Upper lobe of right lung (tissue), 1 donor: ENCODE data around the gene ZBTB48. TPM values are rescaled to one million over a fixed set of nuclear protein-coding genes. Genes with fewer than 3 reads are reported as not detected.

Experiments used
- ATAC-seq: fragments of 200-7000 bp; cut with Tn5 transposase; one replicate; pipeline ENCODE4 v1.9.1; 2020; ENCODE audit warnings: mild to moderate bottlenecking, moderate library complexity
- DNase-seq: peaks from one replicate; pipeline ENCODE4 v3.0.0-alpha.2; 2020
- H3K27ac ChIP-seq: fragments of 200-600 bp; one replicate; pipeline ENCODE4 v1.8.0; 2022
- H3K27me3 ChIP-seq: fragments of 200-600 bp; one replicate; pipeline ENCODE4 v1.8.0; 2022; ENCODE audit warnings: mild to moderate bottlenecking
- H3K36me3 ChIP-seq: fragments of 200-600 bp; one replicate; pipeline ENCODE4 v1.8.0; 2022
- H3K4me1 ChIP-seq: fragments of 200-600 bp; one replicate; pipeline ENCODE4 v1.8.0; 2022
- H3K4me3 ChIP-seq: fragments of 200-600 bp; one replicate; pipeline ENCODE4 v1.8.0; 2022; ENCODE audit warnings: mild to moderate bottlenecking
- H3K9me3 ChIP-seq: fragments of 200-600 bp; one replicate; pipeline ENCODE4 v1.8.0; 2022
- CTCF ChIP-seq: fragments of 200-600 bp; IDR thresholded peaks from one replicate; pipeline ENCODE4 v1.8.0; 2022; ENCODE audit warnings: antibody characterized with exemption
- intact Hi-C: fragments of 100-400 bp; cut with DNase I; formaldehyde crosslinking; loops from one replicate; pipeline ENCODE4 v1.11.0; 2022
- total RNA-seq: library from RNA; stranded (reverse); fragmentation: NEBNext Ultra II Directional; extraction: Animal tissue kit (Norgen Biotek cat#: 25700); gene quantifications from one replicate; pipeline ENCODE4 v1.2.1, GENCODE V29; 2021
- donor health status: DM: no; HTN: yes; CAD: no; lungs with severe emphysema.

The ZBTB48 gene
- total RNA-seq, 1 donor from 2014 or later = 31.5 TPM

GRCh38 chr1:6590046-6590445 lies 10.3 kb downstream of the ZBTB48 start:
- no peak overlapping the region for H3K27ac ChIP-seq

GRCh38 chr1:6591222-6591621 lies 11.4 kb downstream of the ZBTB48 start:
- H3K27me3 ChIP-seq = no peaks in the 10 kb centered on the region
- intact Hi-C loops = no loop called here
- H3K4me3 ChIP-seq = no peak overlapping the region
- TF ChIP-seq CTCF = no peak
- DNase-seq (peak; percentile 66), ATAC-seq (peak; percentile 31)
- H3K27ac ChIP-seq = no peak overlapping the region
- H3K36me3 ChIP-seq = peaks cover 79% of the 10 kb centered on the region
- H3K4me1 ChIP-seq = peaks cover 12% of the 10 kb centered on the region
- H3K9me3 ChIP-seq = no peaks in the 10 kb centered on the region

More at GRCh38 chr1:6590046-6590445, 10.3 kb downstream of the ZBTB48 start:
- peaks cover 67% of the 10 kb centered on the region for H3K36me3 ChIP-seq
- no peaks in the 10 kb centered on the region for H3K27me3 ChIP-seq
- no peak for DNase-seq
- no peaks in the 10 kb centered on the region for H3K9me3 ChIP-seq
- H3K4me3 ChIP-seq = no peak overlapping the region
- H3K4me1 ChIP-seq = peaks cover 12% of the 10 kb centered on the region
- no peak for ATAC-seq
- no peak for TF ChIP-seq CTCF
- intact Hi-C loops = no loop called here

- Histone ChIP-seq H3K36me3 (peaks cover 83% of the 10 kb centered on the region), H3K4me3 (no peak overlapping the region), H3K27me3 (no peaks in the 10 kb centered on the region), H3K4me1 (peaks cover 15% of the 10 kb centered on the region), H3K27ac (no peak overlapping the region), H3K9me3 (no peaks in the 10 kb centered on the region)
- intact Hi-C loops = no loop called here
- ATAC-seq (no peak), DNase-seq (no peak)
- no peak for TF ChIP-seq CTCF
Observed at GRCh38 chr1:6591644-6592043, 11.8 kb downstream of the ZBTB48 start.

DNA sequence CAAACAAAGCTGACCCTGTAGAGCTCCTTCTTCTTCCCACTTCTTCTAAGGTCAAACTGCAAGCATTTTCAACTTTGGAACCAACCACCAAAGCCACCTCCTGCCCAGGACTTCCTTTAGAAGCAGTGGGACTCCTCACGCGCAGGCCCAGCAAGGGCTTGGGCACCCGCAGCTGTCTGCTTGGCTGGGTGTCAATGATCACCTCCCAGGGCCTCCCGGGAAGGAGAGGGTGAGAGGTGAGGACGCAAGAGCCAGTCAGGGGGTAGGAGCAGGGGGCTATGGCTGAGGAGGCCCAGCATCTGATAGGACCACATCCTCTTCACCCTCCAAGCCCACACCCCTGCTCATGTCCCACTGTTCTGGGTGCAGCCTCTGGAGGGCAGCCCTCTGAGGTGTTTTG lies 12.6 kb downstream of the ZBTB48 start:
- Histone ChIP-seq H3K36me3 (peaks cover 89% of the 10 kb centered on the region), H3K27ac (no peak overlapping the region), H3K4me3 (no peak overlapping the region), H3K27me3 (no peaks in the 10 kb centered on the region), H3K4me1 (peaks cover 15% of the 10 kb centered on the region), H3K9me3 (no peaks in the 10 kb centered on the region)
- DNase-seq (no peak), ATAC-seq (no peak)
- TF ChIP-seq CTCF = no peak
- intact Hi-C loops = no loop called here

DNA sequence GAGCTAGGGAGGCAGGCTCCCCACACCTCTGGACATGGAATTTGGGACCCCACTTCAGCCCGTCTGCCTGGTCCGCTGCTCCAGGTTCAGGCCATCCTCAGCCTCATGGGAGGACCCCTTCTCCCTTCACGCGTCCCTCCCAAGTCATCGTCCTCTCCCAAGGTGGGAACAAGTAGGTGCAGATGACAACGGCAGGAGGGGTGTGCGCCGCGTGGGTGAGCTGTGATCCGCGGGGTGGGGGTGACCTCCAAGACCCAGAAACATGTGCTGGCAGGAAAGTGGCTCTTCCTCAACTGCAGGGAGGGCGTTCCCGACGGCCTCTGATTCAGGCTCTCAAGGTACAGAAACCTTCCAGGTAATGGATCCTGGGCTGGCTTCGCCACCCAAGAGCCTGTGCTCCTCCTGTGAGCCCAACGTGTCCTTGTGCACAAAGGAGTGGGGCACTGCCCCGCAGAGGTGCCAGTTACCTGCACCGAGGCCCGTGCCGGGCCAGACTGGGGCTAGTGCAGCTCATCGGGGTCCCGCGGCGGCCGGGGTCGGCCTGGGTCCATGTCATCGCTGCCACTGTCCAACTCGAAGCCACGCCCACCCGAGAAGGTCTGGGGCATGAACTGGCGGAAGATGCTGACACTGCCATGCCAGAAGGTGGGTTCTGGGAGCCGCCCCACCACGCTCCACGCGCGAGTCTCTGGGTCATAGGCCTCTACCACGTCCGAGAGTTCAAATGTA lies 13.2 kb downstream of the ZBTB48 start:
- ATAC-seq (no peak), DNase-seq (no peak)
- Histone ChIP-seq H3K36me3 (peaks cover 89% of the 10 kb centered on the region), H3K4me1 (peaks cover 14% of the 10 kb centered on the region), H3K27ac (no peak overlapping the region), H3K4me3 (no peak overlapping the region), H3K9me3 (no peaks in the 10 kb centered on the region), H3K27me3 (no peaks in the 10 kb centered on the region)
- intact Hi-C loops = no loop called here
- TF ChIP-seq CTCF = no peak
